GM13976 (cell line): ENCODE measurements around the gene RERE.

Experiments
- DNase-seq: peaks from one replicate; pipeline ENCODE4 v3.0.0; 2012; ENCODE audit warnings: low spot score
- CTCF ChIP-seq: IDR thresholded peaks from 2 replicates; pipeline ENCODE4 v1.5.1; 2012; ENCODE audit warnings: borderline replicate concordance, mild to moderate bottlenecking; ENCODE audit not compliant: insufficient read depth; ENCODE audit errors: extremely low read depth, missing control alignments, control extremely low read depth
- in situ Hi-C: fragments of 300-500 bp; cut with MboI; formaldehyde crosslinking; loops from one replicate; pipeline ENCODE4 v1.12.0; 2022; ENCODE audit warnings: low sequenced_read_pairs, mixed read lengths, inconsistent platforms; ENCODE audit not compliant: unreplicated experiment

Gene RERE

GRCh38 chr1:8370905-8371315 lies 446.5 kb downstream of the RERE start:
- in situ Hi-C loops, result no loop called here
- TF ChIP-seq CTCF, result no peak
- no peak for DNase-seq

DNA sequence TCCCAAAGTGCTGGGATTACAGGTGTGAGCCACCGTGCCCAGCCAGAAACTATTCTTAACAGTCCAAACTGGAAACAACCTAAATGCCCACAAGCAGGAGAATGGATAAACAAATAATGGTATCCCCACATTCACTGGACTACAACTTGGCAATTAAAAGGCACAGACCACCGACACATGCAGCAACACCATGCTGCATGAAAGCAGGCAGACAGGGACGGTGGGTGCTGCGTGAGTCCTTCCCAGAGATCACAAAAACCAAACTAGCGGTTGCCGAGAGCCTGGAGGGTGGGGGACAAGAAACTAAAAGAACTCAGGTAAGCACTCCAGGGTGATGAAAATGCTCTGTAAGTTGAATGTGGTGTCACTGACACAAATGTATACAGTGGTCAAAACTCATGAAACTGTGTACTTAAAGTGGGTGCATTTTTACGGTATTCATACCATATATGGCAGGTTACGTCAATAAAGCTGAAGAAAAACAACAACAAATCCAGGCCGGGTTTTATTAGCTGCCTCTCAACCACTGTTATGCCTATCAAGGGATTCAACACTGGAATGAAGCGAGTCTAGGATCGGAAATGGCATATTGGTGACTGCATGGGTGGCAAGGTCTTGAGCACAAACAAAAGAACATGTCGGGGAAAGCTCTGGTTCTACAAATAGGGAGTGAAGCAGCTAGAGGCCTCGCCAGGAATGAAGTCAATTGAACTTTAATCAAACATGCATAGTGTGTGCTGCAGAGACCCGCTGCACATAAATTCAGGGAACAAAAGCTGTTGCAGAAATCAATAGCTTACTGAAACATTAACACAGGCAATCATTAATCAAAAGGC lies 447.2 kb downstream of the RERE start:
- no peak for DNase-seq
- in situ Hi-C loops, result no loop called here
- no peak for TF ChIP-seq CTCF

DNA sequence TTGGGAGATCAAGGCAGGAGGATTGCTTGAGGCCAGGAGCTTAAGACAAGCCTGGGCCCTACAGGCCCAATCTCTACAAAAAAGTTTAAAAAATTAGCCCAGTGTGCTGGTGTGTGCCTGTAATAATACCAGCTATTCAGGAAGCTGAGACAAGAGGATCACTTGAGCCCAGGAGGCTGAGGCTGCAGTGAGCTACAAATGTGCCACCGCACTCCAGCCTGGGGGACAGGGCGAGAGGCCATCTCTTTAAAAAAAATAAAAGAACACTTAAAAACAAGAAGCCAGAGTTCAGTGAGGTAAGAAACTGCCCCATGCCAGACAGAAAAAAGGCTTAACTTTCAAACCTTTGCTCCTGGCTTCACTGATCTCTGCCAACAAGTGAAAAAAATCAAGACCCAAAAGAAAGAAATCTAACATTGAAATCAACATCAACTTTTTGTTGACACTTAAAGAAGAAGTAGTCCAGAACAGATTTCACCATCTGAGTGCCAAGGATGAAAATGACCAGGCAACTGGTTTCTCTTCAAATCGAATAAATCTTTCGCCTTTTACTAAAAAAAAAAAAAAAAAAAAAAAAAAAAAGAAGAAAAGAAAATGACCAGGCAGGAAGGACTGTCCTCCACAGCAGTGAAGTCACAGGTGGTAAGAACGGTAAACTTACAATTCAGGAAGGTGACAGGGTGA lies 448.3 kb downstream of the RERE start:
- TF ChIP-seq CTCF, result no peak
- no peak for DNase-seq
- in situ Hi-C loops, result no loop called here

- TF ChIP-seq CTCF, result no peak
- in situ Hi-C loops, result no loop called here
Measured at GRCh38 chr1:8367571-8368194, 449.8 kb downstream of the RERE start.

GRCh38 chr1:8365661-8366362 lies 451.6 kb downstream of the RERE start:
- TF ChIP-seq CTCF, result no peak
- no peak for DNase-seq
- in situ Hi-C loops, result no loop called here

More at GRCh38 chr1:8367571-8368194, 449.8 kb downstream of the RERE start:
- no peak for DNase-seq
